Activated CD4-positive, alpha-beta T cell treated with anti-CD3 and anti-CD28 coated beads, Interleukin-2, amount 50 U/mL, for 48 hours (primary cell): ENCODE results near the gene BACE2.

Experiments
- DNase-seq, 2 experiments: peaks; one replicate each; pipeline ENCODE4 v3.0.0-alpha.2; 2020

Gene BACE2

GRCh38 chr21:41167348-41168342 is at the start of gene BACE2:
Gene BACE2, plus strand, starts transcription at chr21:41168160. Its CDS starts 104 bp downstream, at chr21:41168264.
- peak; percentile 52 to 53 for DNase-seq

GRCh38 chr21:41119901-41120300 is 48.1 kb upstream of the BACE2 start:
- DNase-seq = no peak

GRCh38 chr21:41120997-41121396 is 47.0 kb upstream of the BACE2 start:
- DNase-seq = no peak

- DNase-seq = peak; percentile 73 to 78
These were observed 46.1 kb upstream of the BACE2 start for GRCh38 chr21:41121785-41122415.

- no peak for DNase-seq
These were observed 43.2 kb upstream of the BACE2 start for GRCh38 chr21:41124641-41125201.

- no peak for DNase-seq
These were observed 39.0 kb upstream of the BACE2 start for GRCh38 chr21:41128981-41129380.

- no peak for DNase-seq
These were observed 37.1 kb upstream of the BACE2 start for GRCh38 chr21:41130883-41131282.

GRCh38 chr21:41133874-41134522 is 34.0 kb upstream of the BACE2 start:
- DNase-seq = no peak

GRCh38 chr21:41135746-41136145 is 32.2 kb upstream of the BACE2 start:
- DNase-seq = no peak

GRCh38 chr21:41136286-41136685 is 31.7 kb upstream of the BACE2 start:
- no peak for DNase-seq

GRCh38 chr21:41137401-41137800 is 30.6 kb upstream of the BACE2 start:
- no peak for DNase-seq

GRCh38 chr21:41137889-41138288 is 30.1 kb upstream of the BACE2 start:
- no peak for DNase-seq

GRCh38 chr21:41138711-41139110 is 29.2 kb upstream of the BACE2 start:
- no peak for DNase-seq

GRCh38 chr21:41139275-41139674 is 28.7 kb upstream of the BACE2 start:
- no peak for DNase-seq

- no peak for DNase-seq
These were observed 28.0 kb upstream of the BACE2 start for GRCh38 chr21:41139951-41140350.

- DNase-seq = no peak
These were observed 26.9 kb upstream of the BACE2 start for GRCh38 chr21:41141031-41141457.

- DNase-seq = no peak
These were observed 25.7 kb upstream of the BACE2 start for GRCh38 chr21:41142051-41142795.

- no peak for DNase-seq
These were observed 24.2 kb upstream of the BACE2 start for GRCh38 chr21:41143596-41144325.

- DNase-seq = no peak
These were observed 20.6 kb upstream of the BACE2 start for GRCh38 chr21:41147096-41147978.

GRCh38 chr21:41147979-41148355 is 20.0 kb upstream of the BACE2 start:
- no peak for DNase-seq

- DNase-seq = no peak
These were observed 19.2 kb upstream of the BACE2 start for GRCh38 chr21:41148798-41149197.
